Neuron (in vitro differentiated cells): ENCODE measurements around the gene NOL12.
"Not testable (repeated sequence)": the region's sequence is repeated elsewhere in the genome, so short reads cannot be mapped to it uniquely, and the experiment has no call there.

Experiments
- H2AFZ ChIP-seq: one replicate; pipeline ENCODE4 v1.6.1; 2013; ENCODE audit warnings: low read depth, mild to moderate bottlenecking, inconsistent platforms, low read length, moderate library complexity
- H3K27me3 ChIP-seq: one replicate; pipeline ENCODE4 v1.6.1; 2013; ENCODE audit warnings: low read length; ENCODE audit not compliant: insufficient read depth
- H3K36me3 ChIP-seq: one replicate; pipeline ENCODE4 v1.6.1; 2013; ENCODE audit warnings: low read length; ENCODE audit not compliant: insufficient read depth
- H3K4me1 ChIP-seq: one replicate; pipeline ENCODE4 v1.6.1; 2013; ENCODE audit warnings: low read length; ENCODE audit not compliant: insufficient read depth
- H3K4me3 ChIP-seq: 2 replicates; pipeline ENCODE4 v1.5.1; 2013; ENCODE audit warnings: mild to moderate bottlenecking, low read length, moderate library complexity
- H3K9me3 ChIP-seq: one replicate; pipeline ENCODE4 v1.6.1; 2013; ENCODE audit warnings: low read length

The NOL12 gene

DNA sequence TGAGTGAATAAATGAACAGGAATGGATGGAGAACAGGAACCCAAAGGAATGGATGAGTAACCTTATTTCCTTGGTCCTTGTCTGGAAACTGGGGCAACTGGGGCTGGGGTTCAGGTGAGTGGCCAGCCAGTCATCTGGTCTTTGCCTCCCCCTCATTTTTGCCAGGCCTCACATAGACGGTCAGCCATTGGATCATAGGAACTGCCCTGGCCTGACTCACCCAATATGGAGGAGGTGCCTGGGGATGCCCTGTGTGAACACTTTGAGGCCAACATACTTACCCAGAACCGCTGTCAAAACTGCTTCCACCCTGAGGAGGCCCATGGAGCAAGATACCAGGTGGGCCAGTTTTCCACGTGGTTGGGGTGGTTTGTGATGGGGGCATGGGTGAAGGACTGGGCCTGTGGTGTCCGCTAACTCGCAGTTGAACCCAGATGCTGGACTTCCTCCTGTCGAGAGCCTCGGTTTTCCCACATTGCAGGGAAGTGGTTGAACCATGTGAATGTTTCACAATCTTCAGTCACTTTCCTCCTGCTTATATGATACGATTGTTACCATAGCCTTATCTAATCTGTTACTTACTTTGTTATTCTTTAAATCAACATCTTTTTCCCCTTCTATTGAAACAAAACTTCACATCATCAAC is 15.1 kb downstream of the NOL12 start:
- peaks cover 17% of the 10 kb centered on the region for H3K36me3 ChIP-seq

DNA sequence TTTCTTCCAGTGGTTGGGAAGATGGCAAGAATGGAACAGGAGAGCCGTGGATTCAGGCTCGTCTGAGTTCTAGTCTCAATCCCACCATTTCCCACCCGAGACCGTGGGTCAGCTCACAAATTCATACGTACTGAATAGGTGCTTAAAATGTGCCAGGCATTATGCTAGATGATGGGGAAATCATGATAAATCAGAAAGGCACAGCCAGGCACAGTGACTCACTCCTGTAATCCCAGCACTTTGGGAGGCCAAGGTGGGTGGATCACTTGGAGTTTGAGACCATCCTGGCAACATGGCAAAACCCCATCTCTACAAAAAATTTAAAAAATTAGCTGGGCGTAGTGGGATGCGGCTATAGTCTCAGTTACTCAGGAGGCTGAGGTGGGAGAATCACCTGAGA is 17.8 kb downstream of the NOL12 start:
- H3K36me3 ChIP-seq = peaks cover 20% of the 10 kb centered on the region
- no peaks in the 10 kb centered on the region for H3K9me3 ChIP-seq
- H3K4me1 ChIP-seq = no peaks in the 10 kb centered on the region
- H3K27me3 ChIP-seq = no peaks in the 10 kb centered on the region
- H2AFZ ChIP-seq = no peak overlapping the region
- H3K4me3 ChIP-seq = no peak overlapping the region

More for the DNA sequence above, 15.1 kb downstream of the NOL12 start:
- Histone ChIP-seq H3K4me3 (no peak overlapping the region), H2AFZ (no peak overlapping the region), H3K27me3 (no peaks in the 10 kb centered on the region), H3K4me1 (peaks cover 9% of the 10 kb centered on the region), H3K9me3 (no peaks in the 10 kb centered on the region)

GRCh38 chr22:37704645-37705044 is 18.5 kb downstream of the NOL12 start:
- peaks cover 20% of the 10 kb centered on the region for H3K36me3 ChIP-seq
- H3K4me1 ChIP-seq = no peaks in the 10 kb centered on the region
- no peak overlapping the region for H2AFZ ChIP-seq
- H3K9me3 ChIP-seq = no peaks in the 10 kb centered on the region
- H3K27me3 ChIP-seq = no peaks in the 10 kb centered on the region
- H3K4me3 ChIP-seq = no peak overlapping the region

DNA sequence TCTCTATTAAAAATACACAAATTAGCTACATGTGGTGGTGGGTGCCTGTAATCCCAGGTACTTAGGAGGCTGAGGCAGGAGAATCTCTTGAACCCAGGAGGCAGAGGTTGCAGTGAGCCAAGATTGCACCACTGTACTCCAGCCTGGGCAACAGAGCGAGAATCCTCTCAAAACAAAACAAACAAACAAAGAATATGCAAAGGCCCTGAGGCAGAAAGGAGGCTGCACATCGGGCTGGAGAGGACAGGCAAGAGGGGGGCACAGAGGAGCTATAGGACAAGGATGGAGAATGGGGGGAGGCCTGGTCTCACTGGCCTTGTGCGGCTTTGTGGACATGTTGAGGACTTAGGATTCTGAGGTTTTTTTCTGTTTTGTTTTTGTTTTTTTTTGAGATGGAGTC is 19.1 kb downstream of the NOL12 start:
- H3K4me3 ChIP-seq = no peak overlapping the region
- H3K9me3 ChIP-seq = no peaks in the 10 kb centered on the region
- H3K27me3 ChIP-seq = no peaks in the 10 kb centered on the region
- H3K36me3 ChIP-seq = peaks cover 20% of the 10 kb centered on the region
- no peak overlapping the region for H2AFZ ChIP-seq
- no peaks in the 10 kb centered on the region for H3K4me1 ChIP-seq

DNA sequence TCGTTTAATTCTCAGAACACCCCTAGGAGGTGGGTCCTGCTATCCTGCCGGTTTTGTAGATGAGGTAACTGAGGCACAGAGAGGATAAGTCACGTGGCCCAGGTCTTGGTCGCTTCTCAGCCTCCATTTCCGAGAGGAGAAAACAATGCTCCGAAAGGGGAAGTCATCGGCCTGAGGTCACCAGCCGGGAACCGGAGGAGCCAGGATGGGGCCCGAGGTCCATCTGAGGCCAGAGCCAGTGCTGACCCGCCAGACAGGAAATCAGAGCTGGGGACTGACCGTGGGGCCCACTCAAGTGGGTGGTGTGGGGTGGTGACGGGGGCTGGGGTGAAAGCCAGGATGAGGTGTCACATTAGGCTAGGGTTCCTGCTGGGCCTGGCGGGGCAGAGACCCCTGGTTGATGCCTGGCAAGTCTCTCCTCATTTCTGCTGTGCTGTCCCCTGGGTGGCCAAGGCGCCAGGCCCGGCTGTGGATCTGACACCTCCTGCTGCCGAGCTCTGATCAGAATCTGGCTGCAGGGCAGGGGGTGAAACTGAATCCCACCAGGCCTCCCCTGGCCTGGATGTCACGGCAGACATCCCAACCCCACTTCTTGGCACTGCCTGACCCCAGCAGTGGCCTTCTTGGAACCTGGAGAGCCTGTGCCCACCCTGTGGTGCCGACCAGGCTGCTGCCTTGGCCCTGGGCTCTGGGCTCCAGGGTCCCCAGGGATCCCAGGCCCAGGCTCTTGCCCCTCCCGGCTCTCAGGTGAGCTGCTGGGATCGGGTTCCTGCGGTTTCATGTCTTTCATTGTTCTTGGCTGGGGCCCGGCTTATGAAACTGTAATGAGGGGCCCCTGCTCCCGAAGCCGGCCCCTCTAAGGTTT is 22.7 kb downstream of the NOL12 start:
- Histone ChIP-seq H3K27me3 (no peaks in the 10 kb centered on the region), H3K36me3 (peaks cover 25% of the 10 kb centered on the region), H3K9me3 (no peaks in the 10 kb centered on the region), H3K4me1 (no peaks in the 10 kb centered on the region), H2AFZ (no peak overlapping the region), H3K4me3 (no peak overlapping the region)

GRCh38 chr22:37709445-37709765 is 23.3 kb downstream of the NOL12 start:
- no peaks in the 10 kb centered on the region for H3K9me3 ChIP-seq
- no peak overlapping the region for H3K4me3 ChIP-seq
- no peaks in the 10 kb centered on the region for H3K27me3 ChIP-seq
- H3K36me3 ChIP-seq = peaks cover 21% of the 10 kb centered on the region
- H3K4me1 ChIP-seq = no peaks in the 10 kb centered on the region
- no peak overlapping the region for H2AFZ ChIP-seq

DNA sequence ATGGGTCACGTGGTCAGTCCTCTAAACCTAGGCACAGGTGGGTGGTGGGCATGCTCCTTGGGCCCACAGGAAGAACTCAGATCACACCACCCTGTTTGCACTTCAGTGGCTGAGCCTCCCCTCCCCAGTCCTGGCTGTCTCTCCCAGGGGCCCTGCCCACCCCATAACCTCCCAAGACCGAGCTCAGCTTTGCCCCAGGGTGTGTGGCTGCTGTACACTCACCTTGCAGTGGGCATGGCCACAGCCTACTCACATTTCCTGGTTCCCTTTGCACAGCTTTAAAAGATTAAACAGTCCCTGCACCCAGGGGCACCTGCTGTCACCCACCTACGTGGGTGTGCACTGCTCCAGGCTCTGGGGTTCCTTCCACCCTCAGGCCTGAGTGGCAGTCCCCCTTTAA is 24.5 kb downstream of the NOL12 start:
- Histone ChIP-seq H3K4me1 (no peaks in the 10 kb centered on the region), H2AFZ (no peak overlapping the region), H3K4me3 (no peak overlapping the region), H3K27me3 (no peaks in the 10 kb centered on the region), H3K9me3 (no peaks in the 10 kb centered on the region), H3K36me3 (peaks cover 20% of the 10 kb centered on the region)

- Histone ChIP-seq H3K4me3 (no peak overlapping the region), H3K9me3 (no peaks in the 10 kb centered on the region), H3K36me3 (peaks cover 18% of the 10 kb centered on the region), H3K27me3 (no peaks in the 10 kb centered on the region), H3K4me1 (no peaks in the 10 kb centered on the region), H2AFZ (no peak overlapping the region)
Measured at GRCh38 chr22:37711490-37711889, 25.3 kb downstream of the NOL12 start.

- no peak overlapping the region for H3K4me3 ChIP-seq
- peaks cover 14% of the 10 kb centered on the region for H3K36me3 ChIP-seq
- H3K9me3 ChIP-seq = no peaks in the 10 kb centered on the region
- no peaks in the 10 kb centered on the region for H3K27me3 ChIP-seq
- H2AFZ ChIP-seq = no peak overlapping the region
- H3K4me1 ChIP-seq = no peaks in the 10 kb centered on the region
Measured at GRCh38 chr22:37713761-37714160, 27.6 kb downstream of the NOL12 start.

GRCh38 chr22:37714634-37715033 is 28.5 kb downstream of the NOL12 start:
- Histone ChIP-seq H3K9me3 (no peaks in the 10 kb centered on the region), H3K36me3 (peaks cover 14% of the 10 kb centered on the region), H3K27me3 (no peaks in the 10 kb centered on the region), H3K4me1 (no peaks in the 10 kb centered on the region), H3K4me3 (no peak overlapping the region), H2AFZ (no peak overlapping the region)

- H2AFZ ChIP-seq = no peak overlapping the region
- H3K27me3 ChIP-seq = no peaks in the 10 kb centered on the region
- no peak overlapping the region for H3K4me3 ChIP-seq
- H3K36me3 ChIP-seq = peaks cover 13% of the 10 kb centered on the region
- no peaks in the 10 kb centered on the region for H3K9me3 ChIP-seq
- H3K4me1 ChIP-seq = no peaks in the 10 kb centered on the region
Measured at GRCh38 chr22:37715760-37716159, 29.6 kb downstream of the NOL12 start.

- Histone ChIP-seq H3K27me3 (no peaks in the 10 kb centered on the region), H2AFZ (no peak overlapping the region), H3K9me3 (no peaks in the 10 kb centered on the region), H3K4me1 (no peaks in the 10 kb centered on the region), H3K36me3 (peaks cover 7% of the 10 kb centered on the region), H3K4me3 (no peak overlapping the region)
Measured at GRCh38 chr22:37716708-37717107, 30.6 kb downstream of the NOL12 start.

GRCh38 chr22:37717235-37717634 is 31.1 kb downstream of the NOL12 start:
- not testable (repeated sequence) for H3K9me3 ChIP-seq, H3K36me3 ChIP-seq, H3K4me3 ChIP-seq

More at GRCh38 chr22:37717235-37717634, 31.1 kb downstream of the NOL12 start:
- H3K4me1 ChIP-seq, H2AFZ ChIP-seq, H3K27me3 ChIP-seq: not testable (repeated sequence)
